Left colon (tissue), 2 donors: ENCODE measurements around the gene TMEM205. TPM values are rescaled to one million over a fixed set of nuclear protein-coding genes. Genes with fewer than 3 reads are reported as not detected.
"Not testable (repeated sequence)": the region's sequence is repeated elsewhere in the genome, so short reads cannot be mapped to it uniquely, and the experiment has no call there.

Source experiments
- ATAC-seq: fragments of 200-7000 bp; cut with Tn5 transposase; one replicate; pipeline ENCODE4 v1.9.1; 2020; ENCODE audit warnings: mild to moderate bottlenecking, moderate library complexity
- DNase-seq, 2 donors: peaks; one replicate each; pipeline ENCODE4 v3.0.0-alpha.2; 2020
- intact Hi-C, 2 donors: fragments of 100-400 bp; cut with DNase I in 1 of 2; cut with micrococcal nuclease in 1 of 2; formaldehyde crosslinking; loops; one replicate each; pipeline versions ENCODE4 v1.11.2 to v1.14.0; 2022; cut with DNase I, micrococcal nuclease
- total RNA-seq, 2 donors: library from RNA; stranded (reverse); fragmentation: NEBNext Ultra II Directional; extraction: Animal tissue kit (Norgen Biotek cat#: 25700); gene quantifications; one replicate each; pipeline ENCODE4 v1.2.1, GENCODE V29; 2021
- donor health status: DM: no; HTN: no; CAD: no.
- donor health status: DM: yes; HTN: yes; CAD: no.

The TMEM205 gene
- total RNA-seq, 2 donors from 2014 or later, result 43.5 to 51.9 TPM

GRCh38 chr19:11322269-11323024 lies 23.6 kb downstream of the TMEM205 start:
- DNase-seq, result no peak
- no peak for ATAC-seq
- intact Hi-C loops, result no loop called here

GRCh38 chr19:11321191-11322126 lies 24.6 kb downstream of the TMEM205 start:
- no peak for ATAC-seq
- intact Hi-C loops, result no loop called here
- DNase-seq, result no peak

GRCh38 chr19:11320278-11320995 lies 25.6 kb downstream of the TMEM205 start:
- ATAC-seq, intact Hi-C loops, DNase-seq: not testable (repeated sequence)

- intact Hi-C loops, result no loop called here
- ATAC-seq, result no peak
- DNase-seq, result no peak
Observed at GRCh38 chr19:11306337-11306736, 39.7 kb downstream of the TMEM205 start.

- intact Hi-C loops, result no loop called here
- ATAC-seq, result no peak
- DNase-seq, result no peak
Observed at GRCh38 chr19:11304936-11305335, 41.1 kb downstream of the TMEM205 start.

GRCh38 chr19:11300811-11301120 lies 45.3 kb downstream of the TMEM205 start:
- DNase-seq (no peak), ATAC-seq (no peak)
- intact Hi-C loops, result no loop called here

GRCh38 chr19:11299946-11300810 lies 45.9 kb downstream of the TMEM205 start:
- intact Hi-C loops, result loop anchor here (10.0 kb wide), 2 partner anchors 145 to 185 kb away; partner anchors contain the start of gene ELAVL3 (in 1 of the 2)
- DNase-seq (no peak), ATAC-seq (no peak)

- ATAC-seq (no peak), DNase-seq (no peak)
- intact Hi-C loops, result loop anchor here (10.0 kb wide), 2 partner anchors 149 to 189 kb away; partner anchors contain the start of gene ELAVL3 (in 1 of the 2)
Observed at GRCh38 chr19:11296264-11296663, 49.8 kb downstream of the TMEM205 start.

GRCh38 chr19:11295665-11296245 lies 50.3 kb downstream of the TMEM205 start, which contains the start of gene TSPAN16:
Gene TSPAN16 (plus strand): TSS chr19:11296160. CDS start chr19:11296298, 138 bp downstream.
- DNase-seq, result peak; percentile 27 to 39
- intact Hi-C loops, result loop anchor here (10.0 kb wide), 2 partner anchors 149 to 189 kb away; partner anchors contain the start of gene ELAVL3 (in 1 of the 2)
- peak; percentile 41 for ATAC-seq

GRCh38 chr19:11295180-11295579 lies 50.9 kb downstream of the TMEM205 start:
- intact Hi-C loops, result loop anchor here (10.0 kb wide), 2 partner anchors 150 to 190 kb away; partner anchors contain the start of gene ELAVL3 (in 1 of the 2)
- ATAC-seq, result no peak
- no peak for DNase-seq

- DNase-seq, result peak; percentile 89 to 93
- intact Hi-C loops, result loop anchor here (10.0 kb wide), 2 partner anchors 151 to 191 kb away; partner anchors contain the start of gene ELAVL3 (in 1 of the 2)
- peak; percentile 84 for ATAC-seq
Observed at GRCh38 chr19:11293433-11294389, 52.4 kb downstream of the TMEM205 start.

Other genes starting within 250 kb of the TMEM205 start
- gene SPC24, start 190.5 kb downstream of the TMEM205 start, total RNA-seq, result 10 to 100 TPM in 1 of 2 donors, 1 to 10 TPM in 1; 2.6 to 11.6 TPM
- gene KANK2, start 148.7 kb downstream of the TMEM205 start, total RNA-seq, result 10 to 100 TPM; 28.5 to 85.3 TPM
- gene ANGPTL8, start 106.6 kb downstream of the TMEM205 start, total RNA-seq, result not detected
- gene DOCK6, start 83.7 kb downstream of the TMEM205 start, total RNA-seq, result 10 to 100 TPM; 64.7 to 77.6 TPM
- gene TSPAN16, start 50.1 kb downstream of the TMEM205 start, total RNA-seq, result not detected
- gene RAB3D, start 6.6 kb downstream of the TMEM205 start, total RNA-seq, result 10 to 100 TPM; 34.7 to 37.6 TPM
- gene CCDC159, start 251 bp upstream of the TMEM205 start, total RNA-seq, result 10 to 100 TPM; 28.6 to 30.2 TPM
- 1 to 10 TPM; 5.4 to 7.3 TPM for gene PLPPR2, start 9.2 kb upstream of the TMEM205 start, total RNA-seq
- gene SWSAP1, start 28.4 kb upstream of the TMEM205 start, total RNA-seq, result 1 to 10 TPM; 3.3 to 3.4 TPM
- gene EPOR, start 38.0 kb upstream of the TMEM205 start, total RNA-seq, result 1 to 10 TPM; 4.2 to 4.8 TPM
- 10 to 100 TPM; 21.1 to 23.9 TPM for gene RGL3, start 73.0 kb upstream of the TMEM205 start, total RNA-seq
- gene ODAD3, start 88.9 kb upstream of the TMEM205 start, total RNA-seq, result under 1 TPM in 1 of 2 donors, not detected in 1; 0.42 TPM
- 100 to 1,000 TPM; 301 to 320 TPM for gene PRKCSH, start 89.4 kb upstream of the TMEM205 start, total RNA-seq
- gene ELAVL3, start 134.8 kb upstream of the TMEM205 start, total RNA-seq, result under 1 TPM; 0.15 to 0.61 TPM
- gene ZNF653, start 159.6 kb upstream of the TMEM205 start, total RNA-seq, result 10 to 100 TPM in 1 of 2 donors, 1 to 10 TPM in 1; 7.5 to 10.4 TPM
- gene ECSIT, start 182.9 kb upstream of the TMEM205 start, total RNA-seq, result 10 to 100 TPM; 52.8 to 64.5 TPM
- gene CNN1, start 192.6 kb upstream of the TMEM205 start, total RNA-seq, result 100 to 1,000 TPM in 1 of 2 donors, 1 to 10 TPM in 1; 6.9 to 254 TPM
- 10 to 100 TPM; 34.6 to 39.0 TPM for gene ELOF1, start 213.0 kb upstream of the TMEM205 start, total RNA-seq
- gene ACP5, start 231.4 kb upstream of the TMEM205 start, total RNA-seq, result 10 to 100 TPM; 22.6 to 26.8 TPM